NT2/D1 (cell line): ENCODE measurements around the gene TRIM9.

Experiments
- DNase-seq: peaks from one replicate; pipeline ENCODE4 v3.0.0-alpha.2; 2011; ENCODE audit warnings: low read depth, low spot score
- H3K27me3 ChIP-seq: 2 replicates; pipeline ENCODE4 v1.6.0; 2011; ENCODE audit warnings: mild to moderate bottlenecking; ENCODE audit not compliant: insufficient read length, insufficient read depth
- H3K36me3 ChIP-seq: 2 replicates; pipeline ENCODE4 v1.6.1; 2011; ENCODE audit warnings: mild to moderate bottlenecking, low read length, mixed read lengths; ENCODE audit not compliant: insufficient read depth, insufficient read length
- H3K4me1 ChIP-seq: 2 replicates; pipeline ENCODE4 v1.5.1; 2011; ENCODE audit not compliant: insufficient read depth, insufficient read length
- H3K4me3 ChIP-seq: 2 replicates; pipeline ENCODE4 v1.5.1; 2011; ENCODE audit warnings: low read depth; ENCODE audit not compliant: insufficient read length
- H3K9ac ChIP-seq: 2 replicates; pipeline ENCODE4 v1.6.0; 2011; ENCODE audit warnings: low read depth; ENCODE audit not compliant: insufficient read length
- H3K9me3 ChIP-seq: 2 replicates; pipeline ENCODE4 v1.5.1; 2011; ENCODE audit warnings: mild to moderate bottlenecking, low read length; ENCODE audit not compliant: insufficient read depth
- SUZ12 ChIP-seq: IDR thresholded peaks from 2 replicates; pipeline ENCODE4 v1.6.1; 2011; ENCODE audit not compliant: insufficient read length, insufficient read depth; ENCODE audit errors: extremely low read depth
- YY1 ChIP-seq: IDR thresholded peaks from 2 replicates; pipeline ENCODE4 v1.6.1; 2011; ENCODE audit not compliant: insufficient read length, insufficient read depth
- ZNF274 ChIP-seq: IDR thresholded peaks from 2 replicates; pipeline ENCODE4 v1.6.1; 2011; ENCODE audit warnings: mild to moderate bottlenecking, low read depth, low read length

The TRIM9 gene

GRCh38 chr14:51094901-51095853, at the start of gene TRIM9:
Gene TRIM9, minus strand, starts transcription at chr14:51095105. Its CDS starts 166 bp downstream, at chr14:51094939.
- no peaks in the 10 kb centered on the region for H3K36me3 ChIP-seq
- peak; percentile 92 for DNase-seq
- H3K27me3 ChIP-seq, result peaks cover 51% of the 10 kb centered on the region
- H3K4me3 ChIP-seq, result peak within 1 kb of the TSS; percentile 51
- H3K9ac ChIP-seq, result peak within 1 kb of the TSS; percentile 81
- no peaks in the 10 kb centered on the region for H3K9me3 ChIP-seq
- no peaks in the 10 kb centered on the region for H3K4me1 ChIP-seq
- TF ChIP-seq ZNF274 (no peak), SUZ12 (no peak), YY1 (no peak)

- H3K4me3 ChIP-seq, result no peak overlapping the region
- TF ChIP-seq ZNF274 (no peak), YY1 (no peak), SUZ12 (no peak)
- no peaks in the 10 kb centered on the region for H3K4me1 ChIP-seq
- H3K36me3 ChIP-seq, result no peaks in the 10 kb centered on the region
- DNase-seq, result no peak
- no peaks in the 10 kb centered on the region for H3K27me3 ChIP-seq
- H3K9ac ChIP-seq, result no peak overlapping the region
- H3K9me3 ChIP-seq, result no peaks in the 10 kb centered on the region
Observed at GRCh38 chr14:51140856-51141255, 46.0 kb upstream of the TRIM9 start.

- H3K4me3 ChIP-seq, result no peak overlapping the region
- no peaks in the 10 kb centered on the region for H3K9me3 ChIP-seq
- no peaks in the 10 kb centered on the region for H3K27me3 ChIP-seq
- no peak overlapping the region for H3K9ac ChIP-seq
- no peaks in the 10 kb centered on the region for H3K4me1 ChIP-seq
- H3K36me3 ChIP-seq, result no peaks in the 10 kb centered on the region
- TF ChIP-seq YY1, result no peak
- no peak for TF ChIP-seq SUZ12
- no peak for TF ChIP-seq ZNF274
- no peak for DNase-seq
Observed at GRCh38 chr14:51140338-51140737, 45.4 kb upstream of the TRIM9 start.

GRCh38 chr14:51139121-51139681, 44.3 kb upstream of the TRIM9 start:
- no peaks in the 10 kb centered on the region for H3K9me3 ChIP-seq
- no peaks in the 10 kb centered on the region for H3K4me1 ChIP-seq
- no peaks in the 10 kb centered on the region for H3K27me3 ChIP-seq
- no peak for TF ChIP-seq YY1
- no peak for TF ChIP-seq SUZ12
- no peak for TF ChIP-seq ZNF274
- no peak overlapping the region for H3K9ac ChIP-seq
- no peak overlapping the region for H3K4me3 ChIP-seq
- no peak for DNase-seq
- no peaks in the 10 kb centered on the region for H3K36me3 ChIP-seq

GRCh38 chr14:51138404-51139103, 43.6 kb upstream of the TRIM9 start:
- Histone ChIP-seq H3K9ac (no peak overlapping the region), H3K9me3 (no peaks in the 10 kb centered on the region), H3K27me3 (no peaks in the 10 kb centered on the region), H3K4me1 (no peaks in the 10 kb centered on the region), H3K4me3 (no peak overlapping the region), H3K36me3 (no peaks in the 10 kb centered on the region)
- no peak for TF ChIP-seq YY1
- TF ChIP-seq SUZ12, result no peak
- no peak for TF ChIP-seq ZNF274
- DNase-seq, result peak; percentile 43

- DNase-seq, result no peak
- no peak for TF ChIP-seq SUZ12
- TF ChIP-seq YY1, result no peak
- TF ChIP-seq ZNF274, result no peak
- H3K9ac ChIP-seq, result no peak overlapping the region
- no peak overlapping the region for H3K4me3 ChIP-seq
- no peaks in the 10 kb centered on the region for H3K4me1 ChIP-seq
- no peaks in the 10 kb centered on the region for H3K9me3 ChIP-seq
- H3K27me3 ChIP-seq, result no peaks in the 10 kb centered on the region
- no peaks in the 10 kb centered on the region for H3K36me3 ChIP-seq
Observed at GRCh38 chr14:51131516-51131915, 36.6 kb upstream of the TRIM9 start.

- H3K4me1 ChIP-seq, result no peaks in the 10 kb centered on the region
- no peak overlapping the region for H3K4me3 ChIP-seq
- DNase-seq, result no peak
- no peaks in the 10 kb centered on the region for H3K9me3 ChIP-seq
- no peak overlapping the region for H3K9ac ChIP-seq
- no peaks in the 10 kb centered on the region for H3K36me3 ChIP-seq
- TF ChIP-seq SUZ12 (no peak), YY1 (no peak), ZNF274 (no peak)
- H3K27me3 ChIP-seq, result no peaks in the 10 kb centered on the region
Observed at GRCh38 chr14:51129130-51129529, 34.2 kb upstream of the TRIM9 start.
